GM23248 (cell line): ENCODE data around the gene MUC15. TPM values are rescaled to one million over a fixed set of nuclear protein-coding genes. Genes with fewer than 3 reads are reported as not detected.

Source experiments
- DNase-seq: peaks from one replicate; pipeline ENCODE4 v3.0.0-alpha.2; 2015
- H2AFZ ChIP-seq: fragments of 200-600 bp; sonication (generic); 2 replicates; pipeline ENCODE4 v1.6.1; 2016; ENCODE audit warnings: antibody characterized with exemption
- H3F3A ChIP-seq: fragments of 200-600 bp; sonication (generic); 2 replicates; pipeline ENCODE4 v1.6.1; 2016; ENCODE audit warnings: mild to moderate bottlenecking, antibody characterized with exemption, mixed run types; ENCODE audit not compliant: insufficient read depth
- H3K27ac ChIP-seq: fragments of 200-600 bp; sonication (generic); 2 replicates; pipeline ENCODE4 v1.5.1; 2016; ENCODE audit warnings: mild to moderate bottlenecking
- H3K27me3 ChIP-seq: fragments of 200-600 bp; sonication (generic); replicated peaks from 2 replicates; pipeline ENCODE4 v1.6.1; 2016; ENCODE audit warnings: mild to moderate bottlenecking; ENCODE audit not compliant: insufficient read depth
- H3K36me3 ChIP-seq: fragments of 200-600 bp; sonication (generic); 2 replicates; pipeline ENCODE4 v1.6.1; 2016; ENCODE audit warnings: low read depth, mild to moderate bottlenecking
- H3K4me1 ChIP-seq: fragments of 200-600 bp; sonication (generic); 2 replicates; pipeline ENCODE4 v1.6.1; 2016; ENCODE audit warnings: mild to moderate bottlenecking; ENCODE audit not compliant: insufficient read depth
- H3K4me2 ChIP-seq: fragments of 200-600 bp; sonication (generic); one replicate; pipeline ENCODE4 v1.6.1; 2016; ENCODE audit warnings: mild to moderate bottlenecking; ENCODE audit not compliant: unreplicated experiment
- H3K4me3 ChIP-seq: fragments of 200-600 bp; sonication (generic); 2 replicates; pipeline ENCODE4 v1.5.1; 2016; ENCODE audit warnings: mild to moderate bottlenecking
- H3K79me2 ChIP-seq: fragments of 200-600 bp; sonication (generic); 2 replicates; pipeline ENCODE4 v1.6.1; 2016; ENCODE audit warnings: mild to moderate bottlenecking; ENCODE audit not compliant: insufficient read depth
- H3K9ac ChIP-seq: fragments of 200-600 bp; sonication (generic); 2 replicates; pipeline ENCODE4 v1.6.1; 2016; ENCODE audit warnings: mild to moderate bottlenecking
- H3K9me2 ChIP-seq: fragments of 200-600 bp; sonication (generic); 2 replicates; pipeline ENCODE4 v1.6.1; 2016; ENCODE audit warnings: mixed run types, mild to moderate bottlenecking, moderate library complexity; ENCODE audit not compliant: insufficient read depth
- H3K9me3 ChIP-seq: fragments of 200-600 bp; sonication (generic); one replicate; pipeline ENCODE4 v1.6.1; 2017; ENCODE audit warnings: low read depth
- H4K20me1 ChIP-seq: fragments of 200-600 bp; sonication (generic); 2 replicates; pipeline ENCODE4 v1.6.0; 2016; ENCODE audit not compliant: insufficient read depth
- EZH2 ChIP-seq: fragments of 200-600 bp; sonication (generic); IDR thresholded peaks from 2 replicates; pipeline ENCODE4 v1.6.1; 2018; ENCODE audit warnings: antibody characterized with exemption, mild to moderate bottlenecking; ENCODE audit not compliant: insufficient read depth, poor library complexity, severe bottlenecking
- EZH2phosphoT487 ChIP-seq: fragments of 200-600 bp; sonication (generic); IDR thresholded peaks from 2 replicates; pipeline ENCODE4 v1.6.1; 2018; ENCODE audit warnings: antibody characterized with exemption, moderate library complexity, mild to moderate bottlenecking, low read depth; ENCODE audit not compliant: insufficient read depth
- WGBS, 2 experiments: methylation state at CpG; one replicate each; pipeline ENCODE4 v1.1.6; 2015 to 2017; ENCODE audit warnings: low lambda C conversion rate in 2 of 2, low coverage in 1 of 2; ENCODE audit errors: missing lambda C conversion rate in 2 of 2; 5-methylcytosine and 5-hydroxymethylcytosine counted together
- in situ Hi-C: fragments of 300-500 bp; cut with MboI; formaldehyde crosslinking; loops from 2 replicates; pipeline ENCODE4 v1.15.0; 2020
- polyA plus RNA-seq: library from polyadenylated mRNA; unstranded; fragments of >200 nt; fragmentation: Nextera tagmentation; extraction: Ambion mirVana; gene quantifications from 2 replicates; pipeline ENCODE4 v1.2.1, GENCODE V29; 2016
- total RNA-seq: library from RNA; depleted of rRNA; stranded (reverse); fragments of >200 nt; shearing (Covaris generic); gene quantifications from 2 replicates; pipeline ENCODE4 v1.2.3, GENCODE V29; 2014

The MUC15 gene
- total and polyA plus RNA-seq, 2 experiments from 2014 or later: 0.06 TPM; not detected in 1

DNA sequence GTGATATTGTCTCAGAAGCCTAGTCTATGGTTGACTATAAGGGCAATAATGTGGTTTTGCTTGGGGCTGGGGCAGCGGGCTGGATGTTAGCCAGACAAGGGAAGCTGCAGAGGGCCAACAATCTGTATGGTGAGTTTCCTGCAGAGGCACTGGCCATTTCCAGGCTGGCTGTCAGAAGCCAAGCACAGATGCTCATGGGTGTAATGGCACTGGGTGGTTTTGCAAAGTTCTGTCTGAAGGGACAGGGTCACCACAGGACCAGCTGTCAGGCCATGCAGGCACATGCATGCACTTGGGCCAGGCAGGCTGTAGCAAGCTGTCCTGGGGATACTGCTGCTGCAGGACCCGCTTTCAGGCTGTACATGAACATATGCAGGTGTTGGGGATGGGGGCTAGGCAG is 41.7 kb upstream of the MUC15 start:
- Histone ChIP-seq H3K27ac (no peak overlapping the region), H2AFZ (no peak overlapping the region), H3F3A (no peaks in the 10 kb centered on the region), H3K36me3 (no peaks in the 10 kb centered on the region), H3K9me2 (no peaks in the 10 kb centered on the region), H3K27me3 (no peaks in the 10 kb centered on the region), H3K79me2 (no peaks in the 10 kb centered on the region), H3K4me2 (no peak overlapping the region), H3K4me3 (no peak overlapping the region), H3K4me1 (no peaks in the 10 kb centered on the region), H3K9me3 (no peaks in the 10 kb centered on the region), H3K9ac (no peak overlapping the region), H4K20me1 (no peaks in the 10 kb centered on the region)
- 82 to 83% methylated on average over 2 of the region's 2 CpGs for WGBS, 2 experiments
- in situ Hi-C loops: no loop called here
- DNase-seq: no peak
- no peak for TF ChIP-seq EZH2
- no peak for TF ChIP-seq EZH2phosphoT487

DNA sequence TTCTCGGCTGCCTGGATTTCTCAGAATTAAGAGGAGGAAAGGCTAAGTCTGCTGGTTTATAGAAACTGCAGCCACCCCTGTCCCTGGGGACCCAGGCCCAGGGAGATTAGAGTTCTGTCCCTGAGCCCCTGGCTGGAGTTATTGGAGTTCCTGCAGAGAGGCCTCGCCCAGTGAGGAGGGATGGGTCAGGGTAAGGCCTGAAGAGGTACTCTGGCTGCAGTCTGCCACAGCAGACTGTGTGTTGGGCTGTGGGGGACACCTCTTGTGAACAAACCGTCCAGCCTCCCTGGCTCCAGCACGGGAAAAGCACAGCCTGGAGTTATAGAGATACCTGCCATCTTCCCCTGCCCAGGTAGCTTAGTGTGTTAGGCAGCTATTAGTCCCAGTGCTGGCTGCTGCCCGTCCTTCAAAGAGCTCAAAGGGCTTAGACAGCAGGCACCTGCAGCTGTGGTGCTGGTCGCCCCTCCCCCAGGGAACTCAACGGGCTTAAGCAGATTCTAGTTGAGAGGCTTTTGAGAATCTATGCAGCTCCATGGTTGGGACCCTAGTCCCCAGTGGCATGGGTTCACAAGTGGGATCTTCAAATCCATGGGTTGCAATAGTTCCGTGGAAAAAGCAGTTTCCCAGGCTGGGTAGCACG is 36.6 kb upstream of the MUC15 start:
- Histone ChIP-seq H3K9ac (no peak overlapping the region), H3K27ac (no peak overlapping the region), H2AFZ (no peak overlapping the region), H3K9me2 (no peaks in the 10 kb centered on the region), H4K20me1 (no peaks in the 10 kb centered on the region), H3K9me3 (no peaks in the 10 kb centered on the region), H3F3A (no peaks in the 10 kb centered on the region), H3K36me3 (no peaks in the 10 kb centered on the region), H3K4me2 (no peak overlapping the region), H3K4me3 (no peak overlapping the region), H3K27me3 (no peaks in the 10 kb centered on the region), H3K4me1 (no peaks in the 10 kb centered on the region), H3K79me2 (no peaks in the 10 kb centered on the region)
- TF ChIP-seq EZH2phosphoT487 (no peak), EZH2 (no peak)
- WGBS, 2 experiments: 75 to 79% methylated on average over 9 of the region's 9 CpGs
- in situ Hi-C loops: no loop called here
- no peak for DNase-seq

DNA sequence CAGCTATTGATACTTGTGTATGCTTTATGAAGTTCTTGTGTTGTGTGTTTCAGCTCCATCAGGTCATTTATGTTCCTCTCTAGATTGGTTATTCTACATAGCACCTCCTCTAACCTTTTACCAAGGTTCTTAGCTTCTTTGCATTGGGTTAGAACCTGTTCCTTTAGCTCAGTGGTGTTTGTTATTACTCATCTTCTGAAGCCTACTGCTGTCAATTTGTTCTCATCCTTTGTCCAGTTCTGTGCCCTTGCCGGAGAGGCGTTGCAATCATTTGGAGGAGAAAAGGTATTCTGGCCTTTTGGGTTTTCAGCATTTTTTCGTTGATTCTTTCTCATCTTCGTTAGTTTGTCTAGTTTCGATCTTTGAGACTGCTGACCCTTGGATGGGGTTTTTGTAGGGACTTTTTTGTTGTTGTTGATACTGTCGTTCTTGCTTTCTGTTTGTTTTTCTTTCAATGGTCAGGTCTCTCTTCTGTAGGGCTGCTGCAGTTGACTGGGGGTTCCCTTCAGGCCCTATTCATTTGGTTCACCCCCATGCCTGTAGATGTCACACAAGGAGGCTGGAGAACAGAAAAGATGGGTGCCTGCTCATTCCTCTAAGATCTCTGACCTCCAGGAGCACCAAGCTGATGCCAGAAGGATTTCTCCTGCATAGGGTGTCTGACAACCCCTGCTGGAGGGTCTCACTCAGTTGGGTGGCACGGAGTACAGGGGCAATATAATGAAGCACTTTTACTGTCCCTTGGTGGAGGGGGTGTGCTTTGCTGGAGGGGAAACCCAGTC is 35.9 kb upstream of the MUC15 start:
- no peak for DNase-seq

DNA sequence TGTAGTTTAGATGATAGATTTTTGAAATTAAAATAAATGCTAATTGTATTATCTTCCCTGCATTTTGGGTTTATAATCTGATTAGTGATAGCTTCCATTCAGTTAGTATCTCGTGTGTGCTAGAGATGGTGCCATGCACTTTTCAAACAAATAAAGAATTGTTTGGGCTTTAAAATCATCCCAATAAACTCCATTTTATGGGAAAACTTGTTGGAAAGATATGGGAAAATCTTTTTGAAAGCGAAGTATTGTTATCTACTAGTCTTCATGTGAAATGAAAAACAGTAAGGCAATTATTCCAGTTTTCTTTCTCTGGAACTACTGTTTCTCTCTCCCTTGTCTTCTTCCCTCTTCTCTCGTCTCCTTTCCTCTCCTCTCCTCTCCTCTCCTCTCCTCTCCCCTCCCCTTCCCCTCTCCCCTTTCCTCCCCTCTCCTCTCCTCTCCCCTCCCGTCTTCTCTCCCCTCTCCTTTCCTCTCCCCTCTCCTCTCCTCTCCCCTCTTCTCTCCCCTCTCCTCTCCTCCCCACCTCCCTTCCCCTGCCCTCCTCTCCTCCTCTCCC is 27.9 kb upstream of the MUC15 start:
- DNase-seq: no peak
- Histone ChIP-seq H3K27me3 (no peaks in the 10 kb centered on the region), H3K4me2 (no peak overlapping the region), H3K4me3 (no peak overlapping the region), H3K9me3 (no peaks in the 10 kb centered on the region), H3K27ac (no peak overlapping the region), H3K4me1 (no peaks in the 10 kb centered on the region), H3K36me3 (no peaks in the 10 kb centered on the region), H4K20me1 (no peaks in the 10 kb centered on the region), H3F3A (no peaks in the 10 kb centered on the region), H3K79me2 (no peaks in the 10 kb centered on the region), H3K9ac (no peak overlapping the region), H3K9me2 (no peaks in the 10 kb centered on the region), H2AFZ (no peak overlapping the region)
- in situ Hi-C loops: no loop called here
- WGBS, 2 experiments: 70 to 85% methylated on average over 3 of the region's 4 CpGs
- TF ChIP-seq EZH2phosphoT487 (no peak), EZH2 (no peak)

More for the DNA sequence above, 35.9 kb upstream of the MUC15 start:
- H3K9me2 ChIP-seq: no peaks in the 10 kb centered on the region
- H3K79me2 ChIP-seq: no peaks in the 10 kb centered on the region
- no peaks in the 10 kb centered on the region for H3K4me1 ChIP-seq
- 90 to 95% methylated on average over 7 of the region's 7 CpGs for WGBS, 2 experiments
- no peak overlapping the region for H3K4me3 ChIP-seq
- no peaks in the 10 kb centered on the region for H3F3A ChIP-seq
- H3K4me2 ChIP-seq: no peak overlapping the region
- H3K36me3 ChIP-seq: no peaks in the 10 kb centered on the region
- no peak overlapping the region for H3K9ac ChIP-seq
- no peaks in the 10 kb centered on the region for H3K9me3 ChIP-seq
- TF ChIP-seq EZH2: no peak
- TF ChIP-seq EZH2phosphoT487: no peak
- H3K27me3 ChIP-seq: no peaks in the 10 kb centered on the region
- in situ Hi-C loops: no loop called here
- no peak overlapping the region for H3K27ac ChIP-seq
- H4K20me1 ChIP-seq: no peaks in the 10 kb centered on the region
- H2AFZ ChIP-seq: no peak overlapping the region
